Spleen (tissue), 11 donors: ENCODE results near the gene ZNF18. TPM values are rescaled to one million over a fixed set of nuclear protein-coding genes. Genes with fewer than 3 reads are reported as not detected.

Experiments
- DNase-seq: peaks from one replicate; pipeline ENCODE4 v3.0.0-alpha.2; 2020
- H3K27ac ChIP-seq, 8 donors: fragments of 200-600 bp; sonication (generic) in 7 of 8; 1 replicate in 4 of 8; 2 replicates in 4 of 8; pipeline versions ENCODE4 v1.5.0 to v1.8.0; 2016 to 2021; ENCODE audit warnings: inconsistent platforms in 4 of 8, mild to moderate bottlenecking in 4 of 8, moderate library complexity in 1 of 8
- H3K27me3 ChIP-seq, 7 donors: fragments of 200-600 bp; sonication (generic) in 6 of 7; replicated peaks in 1 of 7; 1 replicate in 4 of 7; 2 replicates in 3 of 7; pipeline versions ENCODE4 v1.5.0 to v1.8.0; 2016 to 2021; ENCODE audit warnings: inconsistent platforms in 3 of 7, mild to moderate bottlenecking in 1 of 7
- H3K36me3 ChIP-seq, 6 donors: fragments of 200-600 bp; sonication (generic) in 5 of 6; 1 replicate in 4 of 6; 2 replicates in 2 of 6; pipeline versions ENCODE4 v1.5.0 to v1.8.0; 2016 to 2021; ENCODE audit warnings: inconsistent platforms in 2 of 6
- H3K4me1 ChIP-seq, 6 donors: fragments of 200-600 bp; sonication (generic) in 5 of 6; 1 replicate in 3 of 6; 2 replicates in 3 of 6; pipeline versions ENCODE4 v1.5.0 to v1.8.0; 2016 to 2021; ENCODE audit warnings: inconsistent platforms in 3 of 6
- H3K4me3 ChIP-seq, 8 donors: fragments of 200-600 bp; sonication (generic) in 7 of 8; 1 replicate in 4 of 8; 2 replicates in 4 of 8; pipeline versions ENCODE4 v1.5.0 to v1.8.0; 2016 to 2021; ENCODE audit warnings: inconsistent platforms in 4 of 8, mild to moderate bottlenecking in 4 of 8, moderate library complexity in 2 of 8
- H3K9me3 ChIP-seq, 8 donors: fragments of 200-600 bp; sonication (generic) in 7 of 8; 1 replicate in 4 of 8; 2 replicates in 4 of 8; pipeline versions ENCODE4 v1.5.0 to v1.8.0; 2016 to 2021; ENCODE audit warnings: inconsistent platforms in 4 of 8
- POLR2A ChIP-seq, 3 donors: fragments of 450-650 bp; IDR thresholded peaks; one replicate each; pipeline ENCODE4 v1.5.1; 2017; ENCODE audit warnings: antibody characterized with exemption in 3 of 3, mild to moderate bottlenecking in 1 of 3
- POLR2AphosphoS5 ChIP-seq, 3 donors: sonication (generic); formaldehyde crosslinking; IDR thresholded peaks; one replicate each; pipeline ENCODE4 v1.5.1; 2017; ENCODE audit warnings: antibody characterized with exemption in 3 of 3
- WGBS, 5 donors: extraction: QIAGEN DNeasy Blood & Tissue Kit in 3 of 5; methylation state at CpG; one replicate each; pipeline versions ENCODE4 v1.1.5 to v1.1.7; 2013 to 2018; 5-methylcytosine and 5-hydroxymethylcytosine counted together
- intact Hi-C: fragments of 100-400 bp; cut with DNase I; formaldehyde crosslinking; loops from one replicate; pipeline ENCODE4 v1.15.0; 2023; ENCODE audit warnings: low total_unique reads
- polyA plus RNA-seq, 3 donors: library from polyadenylated mRNA; stranded (reverse); fragments of 200-250 nt; gene quantifications; one replicate each; pipeline ENCODE4 v1.2.1, GENCODE V29; 2013
- total RNA-seq, 7 donors: library from RNA; depleted of rRNA in 3 of 7; stranded (reverse); fragments of >200 nt in 3 of 7; fragmentation: NEBNext Ultra II Directional in 4 of 7; extraction: Animal tissue kit (Norgen Biotek cat#: 25700) in 4 of 7; gene quantifications; one replicate each; pipeline versions ENCODE4 v1.1.0 to v1.2.1, GENCODE V29; 2016 to 2021
- TF ChIP-seq, protein P1 (sequence below), 11 experiments: fragments of 200-600 bp in 7 of 11; fragments of 450-650 bp in 4 of 11; sonication (generic) in 4 of 11; IDR thresholded peaks in 8 of 11; conservative IDR thresholded peaks in 3 of 11; 1 replicate in 7 of 11; 2 replicates in 4 of 11; pipeline versions ENCODE4 v1.4.0 to v1.8.0; 2016 to 2021; ENCODE audit warnings: antibody characterized with exemption in 11 of 11, inconsistent platforms in 4 of 11, mild to moderate bottlenecking in 1 of 11
- donor health status: healthy with polysubstance abuse.
- donor health status: DM: no; HTN: no; CAD: no; lungs with moderate emphysema.
- donor health status: DM: no; HTN: no; CAD: no.
- donor health status: Bipolar disorder and iron deficiency.
- donor health status: healthy.
- donor health status: DM: no; HTN: no; CAD: no.
- donor health status: DM: yes; HTN: yes; CAD: no.

The ZNF18 gene
- total and polyA plus RNA-seq, 10 donors: 7.0 to 13.4 (median 9.7) TPM

DNA sequence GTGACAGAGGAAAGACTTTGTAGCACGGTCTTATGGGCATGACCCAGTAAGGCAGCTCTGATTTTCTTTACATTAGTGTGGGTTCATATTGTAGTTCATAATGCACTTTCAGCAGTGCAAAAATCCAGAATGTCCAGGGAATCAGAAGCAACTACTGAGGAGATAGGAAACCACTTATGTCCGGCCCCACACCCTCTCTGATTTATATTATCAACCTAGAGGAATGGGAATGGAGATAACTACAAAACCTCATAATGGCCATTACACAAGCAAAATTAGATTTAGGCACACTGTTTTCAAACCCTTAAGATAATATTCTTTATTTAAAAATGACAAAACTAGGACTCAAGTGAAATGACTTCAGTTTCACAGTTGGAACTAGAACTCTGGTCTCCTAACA, 31.3 kb upstream of the ZNF18 start:
- DNase-seq: no peak
- H3K4me1 ChIP-seq: peaks cover 0 to 89% (median 22%) of the 10 kb centered on the region in 6 donors
- H3K27ac ChIP-seq: no peak overlapping the region
- TF ChIP-seq, protein P1, sequence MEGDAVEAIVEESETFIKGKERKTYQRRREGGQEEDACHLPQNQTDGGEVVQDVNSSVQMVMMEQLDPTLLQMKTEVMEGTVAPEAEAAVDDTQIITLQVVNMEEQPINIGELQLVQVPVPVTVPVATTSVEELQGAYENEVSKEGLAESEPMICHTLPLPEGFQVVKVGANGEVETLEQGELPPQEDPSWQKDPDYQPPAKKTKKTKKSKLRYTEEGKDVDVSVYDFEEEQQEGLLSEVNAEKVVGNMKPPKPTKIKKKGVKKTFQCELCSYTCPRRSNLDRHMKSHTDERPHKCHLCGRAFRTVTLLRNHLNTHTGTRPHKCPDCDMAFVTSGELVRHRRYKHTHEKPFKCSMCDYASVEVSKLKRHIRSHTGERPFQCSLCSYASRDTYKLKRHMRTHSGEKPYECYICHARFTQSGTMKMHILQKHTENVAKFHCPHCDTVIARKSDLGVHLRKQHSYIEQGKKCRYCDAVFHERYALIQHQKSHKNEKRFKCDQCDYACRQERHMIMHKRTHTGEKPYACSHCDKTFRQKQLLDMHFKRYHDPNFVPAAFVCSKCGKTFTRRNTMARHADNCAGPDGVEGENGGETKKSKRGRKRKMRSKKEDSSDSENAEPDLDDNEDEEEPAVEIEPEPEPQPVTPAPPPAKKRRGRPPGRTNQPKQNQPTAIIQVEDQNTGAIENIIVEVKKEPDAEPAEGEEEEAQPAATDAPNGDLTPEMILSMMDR (IDR thresholded peaks at IDR 0.05 in 8 of 11, conservative IDR thresholded peaks at IDR 0.05 in 3 of 11): no peak
- no peak for TF ChIP-seq POLR2AphosphoS5 (IDR thresholded peaks at IDR 0.05)
- no peaks in the 10 kb centered on the region for H3K36me3 ChIP-seq
- H3K9me3 ChIP-seq: no peaks in the 10 kb centered on the region
- WGBS, 5 donors: 86 to 98% (median 93%) methylated on average over 2 of the region's 2 CpGs
- H3K4me3 ChIP-seq: no peak overlapping the region
- H3K27me3 ChIP-seq: no peaks in the 10 kb centered on the region
- intact Hi-C loops: no loop called here

DNA sequence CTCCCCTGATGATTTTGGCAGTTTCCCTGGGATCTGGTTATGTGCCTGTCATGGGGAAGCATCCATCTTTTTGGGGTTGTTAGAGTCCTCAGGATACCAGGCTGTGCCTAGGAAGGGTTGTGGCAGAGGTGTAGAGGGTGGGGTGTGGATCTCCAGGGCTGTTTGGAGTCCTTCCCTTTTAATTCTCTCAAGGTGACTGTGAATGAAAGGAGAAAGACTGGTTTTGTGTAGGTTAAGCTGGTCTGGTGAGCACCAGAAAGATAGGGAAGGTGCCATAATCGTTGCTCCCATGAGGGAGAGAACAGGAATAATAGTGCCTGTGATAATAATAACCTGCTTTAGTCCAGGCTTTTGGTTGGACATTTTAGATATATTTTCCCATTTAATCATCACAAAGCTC, 30.4 kb upstream of the ZNF18 start:
- 89 to 100% (median 94%) methylated on average over 1 of the region's 1 CpG for WGBS, 5 donors
- H3K4me1 ChIP-seq: peaks cover 4 to 93% (median 31%) of the 10 kb centered on the region in 6 donors
- H3K36me3 ChIP-seq: no peaks in the 10 kb centered on the region
- intact Hi-C loops: no loop called here
- H3K27ac ChIP-seq: no peak overlapping the region
- H3K27me3 ChIP-seq: no peaks in the 10 kb centered on the region
- no peaks in the 10 kb centered on the region for H3K9me3 ChIP-seq
- H3K4me3 ChIP-seq: no peak overlapping the region
- DNase-seq: no peak
- no peak for TF ChIP-seq POLR2A (IDR thresholded peaks at IDR 0.05)
- TF ChIP-seq, protein P1 (IDR thresholded peaks at IDR 0.05 in 8 of 11, conservative IDR thresholded peaks at IDR 0.05 in 3 of 11): no peak
- TF ChIP-seq POLR2AphosphoS5 (IDR thresholded peaks at IDR 0.05): no peak

DNA sequence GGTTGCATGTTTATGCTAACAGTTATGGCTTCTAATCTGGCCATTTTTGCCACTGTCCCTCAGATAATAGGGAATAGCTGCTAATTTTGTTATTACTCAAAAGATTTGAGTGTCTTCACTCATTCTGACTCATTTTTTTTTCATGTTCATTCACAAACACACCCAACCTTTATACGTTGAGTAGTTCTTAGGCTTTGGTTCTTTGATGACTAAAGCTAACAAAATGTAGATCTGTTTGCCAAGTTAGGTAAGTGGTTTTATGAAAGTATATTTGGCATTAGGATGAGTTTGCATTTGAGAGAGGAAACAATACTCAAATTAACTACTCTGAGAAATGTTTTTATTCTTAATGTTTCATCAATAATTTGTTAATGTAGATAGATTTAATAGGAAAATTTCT, 27.1 kb upstream of the ZNF18 start:
- WGBS, 5 donors: 46 to 81% (median 67%) methylated on average over 1 of the region's 1 CpG
- Histone ChIP-seq H3K36me3 (no peaks in the 10 kb centered on the region), H3K27me3 (no peaks in the 10 kb centered on the region), H3K27ac (no peak overlapping the region), H3K4me3 (no peak overlapping the region), H3K4me1 (peaks cover 15 to 87% (median 40%) of the 10 kb centered on the region in 6 donors), H3K9me3 (no peaks in the 10 kb centered on the region)
- no peak for DNase-seq
- intact Hi-C loops: no loop called here
- TF ChIP-seq POLR2A (IDR thresholded peaks at IDR 0.05): no peak
- no peak for TF ChIP-seq POLR2AphosphoS5 (IDR thresholded peaks at IDR 0.05)
- TF ChIP-seq, protein P1 (IDR thresholded peaks at IDR 0.05 in 8 of 11, conservative IDR thresholded peaks at IDR 0.05 in 3 of 11): no peak

DNA sequence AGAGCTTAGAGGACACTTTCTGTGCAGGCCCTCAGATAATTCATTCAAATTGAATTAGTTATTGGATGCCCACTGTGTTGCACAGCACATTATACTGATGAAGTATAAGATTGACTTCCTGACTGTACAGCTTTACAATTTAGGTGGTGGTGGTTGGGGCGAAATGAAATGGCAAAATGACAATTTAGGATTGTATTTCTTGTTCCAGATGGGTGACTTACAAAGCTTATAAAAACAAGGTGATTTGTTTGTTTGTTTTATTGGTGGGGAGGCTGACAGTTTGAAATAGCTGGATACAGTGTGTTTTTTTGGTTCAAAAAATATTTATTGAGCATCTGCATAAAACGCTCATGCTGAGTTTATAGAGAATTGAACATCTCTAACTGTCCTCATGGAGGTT, 25.0 kb upstream of the ZNF18 start:
- Histone ChIP-seq H3K36me3 (no peaks in the 10 kb centered on the region), H3K4me1 (peaks cover 15 to 68% (median 39%) of the 10 kb centered on the region in 6 donors), H3K9me3 (no peaks in the 10 kb centered on the region), H3K27ac (no peak overlapping the region), H3K4me3 (peak overlapping the region in 2 of 8 donors; percentile 95 to 97), H3K27me3 (no peaks in the 10 kb centered on the region)
- intact Hi-C loops: no loop called here
- WGBS, 5 donors: 85 to 96% (median 93%) methylated on average over 2 of the region's 2 CpGs
- TF ChIP-seq, protein P1 (IDR thresholded peaks at IDR 0.05 in 8 of 11, conservative IDR thresholded peaks at IDR 0.05 in 3 of 11): no peak
- TF ChIP-seq POLR2A (IDR thresholded peaks at IDR 0.05): no peak
- no peak for TF ChIP-seq POLR2AphosphoS5 (IDR thresholded peaks at IDR 0.05)
- no peak for DNase-seq
